22Rv1 (cell line): Measurements from ENCODE around the gene ATRNL1.
A peak's percentile ranks its signal among the peaks of the same experiment; 100 is the strongest.

Experiments used
- H3K27ac ChIP-seq: fragments of 450-650 bp; 2 replicates; pipeline ENCODE4 v1.5.1; 2017
- ZFX ChIP-seq: fragments of 450-650 bp; IDR thresholded peaks from 2 replicates; pipeline ENCODE4 v1.6.1; 2017; ENCODE audit warnings: antibody characterized with exemption, borderline replicate concordance
- TF ChIP-seq, protein P1 (sequence below): fragments of 450-650 bp; IDR thresholded peaks from 2 replicates; pipeline ENCODE4 v1.5.1; 2017; ENCODE audit warnings: mild to moderate bottlenecking

The ATRNL1 gene

DNA sequence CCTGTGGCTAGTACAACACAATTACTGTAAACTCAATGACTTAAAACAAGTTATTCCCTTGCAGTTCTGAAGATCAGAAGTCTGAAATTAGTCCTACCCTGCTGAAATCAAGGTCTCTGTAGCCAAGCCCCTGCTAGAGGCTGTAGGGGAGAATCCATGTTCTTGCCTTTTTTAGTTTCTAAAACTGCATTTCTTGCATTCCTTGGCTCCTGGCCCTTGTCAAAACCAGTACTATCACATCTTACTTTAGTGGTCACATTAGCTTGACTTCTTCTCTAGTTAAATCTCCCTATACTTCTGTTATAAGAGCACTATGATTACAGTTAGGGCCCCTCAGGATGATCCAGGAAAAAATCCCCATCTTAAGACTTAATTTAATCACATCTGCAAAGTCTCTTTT lies 612.9 kb downstream of the ATRNL1 start:
- H3K27ac ChIP-seq, result no peak overlapping the region
- TF ChIP-seq, protein P1, sequence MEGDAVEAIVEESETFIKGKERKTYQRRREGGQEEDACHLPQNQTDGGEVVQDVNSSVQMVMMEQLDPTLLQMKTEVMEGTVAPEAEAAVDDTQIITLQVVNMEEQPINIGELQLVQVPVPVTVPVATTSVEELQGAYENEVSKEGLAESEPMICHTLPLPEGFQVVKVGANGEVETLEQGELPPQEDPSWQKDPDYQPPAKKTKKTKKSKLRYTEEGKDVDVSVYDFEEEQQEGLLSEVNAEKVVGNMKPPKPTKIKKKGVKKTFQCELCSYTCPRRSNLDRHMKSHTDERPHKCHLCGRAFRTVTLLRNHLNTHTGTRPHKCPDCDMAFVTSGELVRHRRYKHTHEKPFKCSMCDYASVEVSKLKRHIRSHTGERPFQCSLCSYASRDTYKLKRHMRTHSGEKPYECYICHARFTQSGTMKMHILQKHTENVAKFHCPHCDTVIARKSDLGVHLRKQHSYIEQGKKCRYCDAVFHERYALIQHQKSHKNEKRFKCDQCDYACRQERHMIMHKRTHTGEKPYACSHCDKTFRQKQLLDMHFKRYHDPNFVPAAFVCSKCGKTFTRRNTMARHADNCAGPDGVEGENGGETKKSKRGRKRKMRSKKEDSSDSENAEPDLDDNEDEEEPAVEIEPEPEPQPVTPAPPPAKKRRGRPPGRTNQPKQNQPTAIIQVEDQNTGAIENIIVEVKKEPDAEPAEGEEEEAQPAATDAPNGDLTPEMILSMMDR, result no peak
- TF ChIP-seq ZFX, result no peak

DNA sequence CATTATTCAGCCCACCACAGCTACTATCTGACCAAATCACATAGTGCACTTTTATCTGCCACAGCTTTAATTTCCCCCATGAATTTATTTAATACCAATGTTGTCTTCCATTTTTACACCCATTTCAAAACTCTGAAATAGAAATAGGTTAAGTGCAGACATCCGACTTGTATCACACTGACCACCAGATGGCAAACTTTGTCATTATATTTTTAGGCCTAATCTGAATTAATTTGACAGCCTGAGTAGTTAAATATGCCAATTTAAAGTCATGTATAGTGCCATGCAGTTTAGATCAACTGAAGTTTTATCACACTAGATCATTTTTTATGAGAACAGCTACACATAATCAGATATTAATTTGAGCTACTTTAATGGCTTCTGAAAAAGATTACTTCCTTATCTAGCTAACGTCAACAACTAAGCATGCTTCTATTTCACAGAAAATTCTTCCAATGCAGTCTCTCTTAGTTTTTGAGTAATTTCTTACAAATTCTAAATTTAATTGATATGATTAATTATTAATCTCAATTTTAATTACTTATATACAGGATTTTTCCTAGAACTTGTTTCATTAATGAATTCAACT lies 613.4 kb downstream of the ATRNL1 start:
- H3K27ac ChIP-seq, result no peak overlapping the region
- TF ChIP-seq ZFX, result no peak
- TF ChIP-seq, protein P1, result peak; percentile 71

DNA sequence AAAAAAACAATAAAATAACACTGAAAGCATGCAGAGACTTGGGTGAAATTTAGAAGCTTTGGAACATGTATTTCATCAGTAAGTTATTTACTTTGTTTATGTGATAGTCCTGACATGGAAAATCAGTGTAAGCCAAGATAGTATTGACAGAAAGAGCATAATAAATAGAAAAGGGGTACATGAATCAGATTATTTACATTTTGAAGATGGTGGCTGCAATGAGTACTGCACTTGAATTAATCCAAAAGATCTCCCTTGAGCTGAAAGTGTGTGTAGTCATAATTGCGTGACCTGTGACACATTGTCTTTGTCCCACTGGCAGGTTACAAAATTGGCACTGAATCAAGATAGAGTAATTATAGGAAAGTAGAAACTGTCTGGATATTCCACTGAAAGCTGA lies 617.0 kb downstream of the ATRNL1 start:
- no peak overlapping the region for H3K27ac ChIP-seq
- TF ChIP-seq, protein P1, result peak; percentile 4; the same call in 1 of the 2 replicates
- TF ChIP-seq ZFX, result no peak

DNA sequence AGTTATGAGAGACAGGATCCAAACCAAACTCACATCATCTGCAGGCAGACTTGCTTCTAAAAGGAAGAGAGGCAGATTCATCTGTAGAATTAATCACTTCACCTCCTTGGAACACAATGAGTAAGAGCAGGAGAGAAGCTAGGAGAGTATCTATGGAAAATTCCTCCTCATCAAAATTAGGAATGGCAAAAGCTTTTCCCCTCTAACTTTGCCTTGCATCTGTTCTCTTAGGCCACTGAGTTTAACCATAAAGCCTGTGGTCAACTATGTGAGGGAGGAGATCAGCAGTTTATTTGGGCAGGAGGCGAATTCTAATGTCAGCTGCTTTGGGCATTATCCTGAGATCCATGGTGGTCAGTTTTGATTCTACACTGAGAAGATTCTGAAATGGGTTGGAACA lies 618.1 kb downstream of the ATRNL1 start:
- TF ChIP-seq ZFX, result no peak
- TF ChIP-seq, protein P1, result no peak
- H3K27ac ChIP-seq, result no peak overlapping the region

DNA sequence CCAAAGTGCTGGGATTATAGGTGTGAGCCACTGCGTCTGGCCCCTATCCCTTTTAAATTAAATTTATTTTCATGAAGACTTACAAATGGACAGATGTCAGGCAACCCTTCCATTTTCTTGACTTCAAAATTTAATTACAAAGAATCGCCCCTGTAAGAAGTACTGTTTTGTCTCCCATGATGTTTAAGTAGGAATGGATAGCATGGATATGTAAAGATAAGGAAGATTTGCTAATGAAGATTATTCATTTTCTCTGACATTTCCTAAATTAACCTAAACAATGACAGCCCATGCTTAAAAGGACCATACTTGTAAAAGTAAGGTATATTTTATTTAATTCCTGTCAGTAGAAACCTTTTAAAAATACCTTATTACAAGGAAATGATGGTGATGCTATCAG lies 627.0 kb downstream of the ATRNL1 start:
- TF ChIP-seq, protein P1, result no peak
- no peak for TF ChIP-seq ZFX
- no peak overlapping the region for H3K27ac ChIP-seq

DNA sequence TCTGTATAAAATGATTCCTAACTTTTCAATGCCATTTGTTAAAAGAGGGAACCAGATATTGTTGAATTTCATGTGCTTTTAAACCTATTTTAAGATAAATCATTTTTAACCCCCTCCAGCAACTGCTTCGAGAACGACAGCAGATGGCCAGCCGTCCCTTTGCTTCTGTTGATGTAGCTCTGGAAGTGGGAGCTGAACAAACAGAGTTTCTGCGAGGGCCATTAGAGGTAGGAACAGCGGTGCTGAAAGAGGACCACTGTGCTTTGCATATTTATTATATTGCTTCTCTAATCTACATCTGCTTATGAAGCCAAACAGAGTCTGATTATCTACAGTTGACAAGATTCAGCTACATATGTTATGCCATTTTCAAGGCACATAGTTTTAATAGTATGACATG lies 634.0 kb downstream of the ATRNL1 start:
- TF ChIP-seq, protein P1, result no peak
- TF ChIP-seq ZFX, result no peak
- H3K27ac ChIP-seq, result no peak overlapping the region

DNA sequence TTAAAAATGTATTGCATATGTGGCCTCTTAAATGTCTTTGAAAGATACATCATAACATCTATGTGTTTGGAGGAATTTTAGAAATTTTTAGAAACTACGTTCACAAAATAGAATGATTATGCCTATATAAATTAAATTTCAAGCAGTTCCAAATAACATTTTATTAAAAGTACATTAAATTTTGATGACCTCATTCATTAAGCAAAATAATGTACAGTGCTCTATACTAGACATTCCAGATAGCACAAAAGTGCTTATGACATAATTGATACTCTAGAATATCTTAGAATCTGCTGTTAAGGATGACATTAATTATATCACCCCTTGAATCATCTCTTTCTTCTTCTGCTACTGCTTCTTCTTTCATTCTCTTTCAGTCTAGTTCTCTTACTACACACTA lies 650.9 kb downstream of the ATRNL1 start:
- TF ChIP-seq, protein P1, result no peak
- no peak for TF ChIP-seq ZFX
- no peak overlapping the region for H3K27ac ChIP-seq
